ENCODE data around the gene CERS4. TPM values are rescaled to one million over a fixed set of nuclear protein-coding genes. Genes with fewer than 3 reads are reported as not detected.

The CERS4 gene
- total and polyA plus RNA-seq, 2 of the 8 experiments (the other 6 are each of a cell fraction or from before 2014, with no cell fraction given), result 88.2 to 179 TPM

DNA sequence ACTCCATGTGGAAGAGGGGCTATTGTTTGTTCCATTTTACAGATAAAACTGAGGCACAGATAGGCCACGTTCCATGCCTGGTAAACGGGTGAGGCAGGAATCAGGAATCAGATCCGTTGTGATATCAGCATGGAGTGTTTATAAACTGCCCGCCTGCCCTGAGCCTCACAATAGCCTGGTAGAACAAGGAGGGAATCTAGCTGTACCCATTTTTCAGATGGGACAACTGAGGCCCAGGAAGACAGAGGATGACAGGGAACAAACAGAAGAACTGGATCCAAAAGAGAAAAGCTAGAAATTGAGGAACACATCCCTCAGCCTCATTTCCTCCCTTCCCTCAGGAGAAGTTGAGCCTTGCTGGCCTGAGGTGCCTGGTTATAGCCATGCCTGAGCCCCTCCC, 32.5 kb downstream of the CERS4 start:
- Histone ChIP-seq H3K23ac (ENCODE audit: insufficient read length) (no peak overlapping the region), H3K23me2 (ENCODE audit: low read depth, low read length) (no peaks in the 10 kb centered on the region; the same call in 1 of the 2 replicates), H2AK5ac (ENCODE audit: low read depth, low read length) (no peak overlapping the region), H3K79me2 (ENCODE audit: control insufficient read depth in 1 of 2, insufficient read depth in 2 of 2, low read length in 2 of 2) (no peaks in the 10 kb centered on the region; a peak in 1 of 4 replicates), H2BK12ac (ENCODE audit: low read depth, low read length) (no peak overlapping the region), H3K27me3 (replicated peaks in 1 of 4; ENCODE audit: control insufficient read depth in 3 of 4, extremely low read depth in 1 of 4, insufficient read depth in 3 of 4, low read length in 3 of 4) (no peaks in the 10 kb centered on the region), H3K4me2 (ENCODE audit: insufficient read depth in 1 of 2, low read depth in 2 of 2, low read length in 2 of 2) (no peak overlapping the region), H3K79me1 (ENCODE audit: low read depth, low read length) (peaks cover 5% of the 10 kb centered on the region; the same call in 1 of the 2 replicates), H3K4me3 (ENCODE audit: extremely low read depth in 1 of 4, insufficient read depth in 2 of 4, low read depth in 3 of 4, low read length in 4 of 4) (no peak overlapping the region), H2BK15ac (ENCODE audit: low read length) (no peak overlapping the region), H2AFZ (ENCODE audit: low read length) (no peak overlapping the region), H3K4ac (replicated peaks; ENCODE audit: insufficient read length, low read depth, low read length) (no peak overlapping the region), H4K20me1 (replicated peaks in 1 of 2; ENCODE audit: control insufficient read depth in 1 of 2, insufficient read depth in 2 of 2, low read length in 2 of 2) (peaks cover 2% of the 10 kb centered on the region in 2 experiments), H3K56ac (replicated peaks; ENCODE audit: insufficient read length, low read depth, low read length) (no peak overlapping the region), H3K36me3 (ENCODE audit: control insufficient read depth in 2 of 4, insufficient read depth in 4 of 4, low read length in 3 of 4) (peaks cover 0 to 9% (median 4%) of the 10 kb centered on the region in 4 experiments; a peak in 2 of 8 replicates), H3K4me1 (replicated peaks in 1 of 4; ENCODE audit: control insufficient read depth in 3 of 4, insufficient read depth in 4 of 4, low read length in 3 of 4) (peaks cover 0 to 17% (median 6%) of the 10 kb centered on the region in 4 experiments; a peak in 4 of 7 replicates), H4K5ac (ENCODE audit: insufficient read length, low read depth, low read length) (no peak overlapping the region), H3K27ac (ENCODE audit: low read depth, low read length) (no peak overlapping the region), H2BK20ac (ENCODE audit: low read length) (no peak overlapping the region), H2BK5ac (ENCODE audit: low read depth, low read length) (no peak overlapping the region; the same call in 1 of the 2 replicates), H3K14ac (ENCODE audit: insufficient read length) (no peak overlapping the region), H3K9me3 (ENCODE audit: insufficient read depth in 2 of 2, low read depth in 1 of 2, low read length in 1 of 2) (no peaks in the 10 kb centered on the region; a peak in 1 of 4 replicates), H3K18ac (ENCODE audit: extremely low read depth, low read length) (no peak overlapping the region), H4K8ac (ENCODE audit: extremely low read depth, insufficient read depth, low read length) (no peak overlapping the region), H2BK120ac (replicated peaks; ENCODE audit: low read depth, low read length) (no peak overlapping the region), H3K9ac (replicated peaks in 1 of 4; ENCODE audit: extremely low read depth in 1 of 4, low read depth in 3 of 4, low read length in 3 of 4) (no peak overlapping the region; a peak in 1 of 7 replicates), H4K91ac (replicated peaks; ENCODE audit: insufficient read length, low read length) (no peak overlapping the region)
- no peak for FAIRE-seq
- WGBS, 2 experiments (ENCODE audit: extremely low coverage in 1 of 2, insufficient coverage in 1 of 2, insufficient read length in 1 of 2, insufficient replicate concordance in 2 of 2, low coverage in 1 of 2, low lambda C conversion rate in 2 of 2, missing lambda C conversion rate in 1 of 2), result 90% methylated on average over 4 of the region's 4 CpGs; no CpG with 5 or more reads in 1 of the 2 experiments
- no peak for DNase-seq (ENCODE audit: low read depth in 1 of 2, low spot score in 2 of 2)
- ChIA-PET POLR2A (ENCODE audit: partially characterized antibody) (interaction anchor here (0.9 to 4.3 kb wide), 6 partner anchors 10 to 147 kb away, joined by 3 to 28 read pairs (median 8); partner anchors contain the start of gene CERS4), CTCF (ENCODE audit: partially characterized antibody) (interaction anchor here (0.9 to 3.8 kb wide), 6 partner anchors 10 to 240 kb away, joined by 3 to 23 read pairs (median 8); partner anchors contain the start of gene CERS4)
- TF ChIP-seq POLR2A (IDR thresholded peaks at IDR 0.05; ENCODE audit: control extremely low read depth in 1 of 2, low read depth in 2 of 2, low read length in 2 of 2) (no peak), BACH1 (IDR thresholded peaks at IDR 0.05; ENCODE audit: low read length) (no peak), BCL11A (IDR thresholded peaks at IDR 0.05; ENCODE audit: low read depth in 2 of 2, low read length in 2 of 2) (no peak), CREB1 (IDR thresholded peaks at IDR 0.05) (no peak), CBX8 (IDR thresholded peaks at IDR 0.05; ENCODE audit: borderline replicate concordance, low read depth, low read length) (no peak), GABPA (IDR thresholded peaks at IDR 0.05; ENCODE audit: borderline replicate concordance, insufficient read depth, low read length) (no peak), RAD21 (IDR thresholded peaks at IDR 0.05 in 1 of 2, conservative IDR thresholded peaks at IDR 0.05 in 1 of 2; ENCODE audit: low read depth in 2 of 2, low read length in 2 of 2) (no peak), SIRT6 (IDR thresholded peaks at IDR 0.05; ENCODE audit: low read length) (no peak), NRF1 (IDR thresholded peaks at IDR 0.05; ENCODE audit: low read depth, low read length) (no peak), TAF7 (optimal IDR thresholded peaks at IDR 0.05; ENCODE audit: borderline replicate concordance, low read depth, low read length) (no peak), MAFK (IDR thresholded peaks at IDR 0.05; ENCODE audit: low read depth, low read length) (no peak), TEAD4 (IDR thresholded peaks at IDR 0.05; ENCODE audit: low read depth, low read length) (no peak), KDM4A (IDR thresholded peaks at IDR 0.05; ENCODE audit: low read depth, low read length, severe bottlenecking) (no peak), SAP30 (IDR thresholded peaks at IDR 0.05; ENCODE audit: insufficient read depth, insufficient replicate concordance, low read length) (no peak), SIX5 (IDR thresholded peaks at IDR 0.05; ENCODE audit: low read depth, low read length) (no peak)
